Urothelium cell line (cell line): ENCODE data around the gene DDX54.
A peak's percentile ranks its signal among the peaks of the same experiment; 100 is the strongest.

Experiments used
- DNase-seq: peaks from one replicate; pipeline ENCODE4 v3.0.0; 2011; ENCODE audit warnings: low spot score, mixed read lengths
- FAIRE-seq: peaks from 2 replicates; lab custom pipeline; 2011; peaks lifted over from hg19 to GRCh38; lab: Jason Lieb, UNC

Gene DDX54, protein sequence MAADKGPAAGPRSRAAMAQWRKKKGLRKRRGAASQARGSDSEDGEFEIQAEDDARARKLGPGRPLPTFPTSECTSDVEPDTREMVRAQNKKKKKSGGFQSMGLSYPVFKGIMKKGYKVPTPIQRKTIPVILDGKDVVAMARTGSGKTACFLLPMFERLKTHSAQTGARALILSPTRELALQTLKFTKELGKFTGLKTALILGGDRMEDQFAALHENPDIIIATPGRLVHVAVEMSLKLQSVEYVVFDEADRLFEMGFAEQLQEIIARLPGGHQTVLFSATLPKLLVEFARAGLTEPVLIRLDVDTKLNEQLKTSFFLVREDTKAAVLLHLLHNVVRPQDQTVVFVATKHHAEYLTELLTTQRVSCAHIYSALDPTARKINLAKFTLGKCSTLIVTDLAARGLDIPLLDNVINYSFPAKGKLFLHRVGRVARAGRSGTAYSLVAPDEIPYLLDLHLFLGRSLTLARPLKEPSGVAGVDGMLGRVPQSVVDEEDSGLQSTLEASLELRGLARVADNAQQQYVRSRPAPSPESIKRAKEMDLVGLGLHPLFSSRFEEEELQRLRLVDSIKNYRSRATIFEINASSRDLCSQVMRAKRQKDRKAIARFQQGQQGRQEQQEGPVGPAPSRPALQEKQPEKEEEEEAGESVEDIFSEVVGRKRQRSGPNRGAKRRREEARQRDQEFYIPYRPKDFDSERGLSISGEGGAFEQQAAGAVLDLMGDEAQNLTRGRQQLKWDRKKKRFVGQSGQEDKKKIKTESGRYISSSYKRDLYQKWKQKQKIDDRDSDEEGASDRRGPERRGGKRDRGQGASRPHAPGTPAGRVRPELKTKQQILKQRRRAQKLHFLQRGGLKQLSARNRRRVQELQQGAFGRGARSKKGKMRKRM

DNA sequence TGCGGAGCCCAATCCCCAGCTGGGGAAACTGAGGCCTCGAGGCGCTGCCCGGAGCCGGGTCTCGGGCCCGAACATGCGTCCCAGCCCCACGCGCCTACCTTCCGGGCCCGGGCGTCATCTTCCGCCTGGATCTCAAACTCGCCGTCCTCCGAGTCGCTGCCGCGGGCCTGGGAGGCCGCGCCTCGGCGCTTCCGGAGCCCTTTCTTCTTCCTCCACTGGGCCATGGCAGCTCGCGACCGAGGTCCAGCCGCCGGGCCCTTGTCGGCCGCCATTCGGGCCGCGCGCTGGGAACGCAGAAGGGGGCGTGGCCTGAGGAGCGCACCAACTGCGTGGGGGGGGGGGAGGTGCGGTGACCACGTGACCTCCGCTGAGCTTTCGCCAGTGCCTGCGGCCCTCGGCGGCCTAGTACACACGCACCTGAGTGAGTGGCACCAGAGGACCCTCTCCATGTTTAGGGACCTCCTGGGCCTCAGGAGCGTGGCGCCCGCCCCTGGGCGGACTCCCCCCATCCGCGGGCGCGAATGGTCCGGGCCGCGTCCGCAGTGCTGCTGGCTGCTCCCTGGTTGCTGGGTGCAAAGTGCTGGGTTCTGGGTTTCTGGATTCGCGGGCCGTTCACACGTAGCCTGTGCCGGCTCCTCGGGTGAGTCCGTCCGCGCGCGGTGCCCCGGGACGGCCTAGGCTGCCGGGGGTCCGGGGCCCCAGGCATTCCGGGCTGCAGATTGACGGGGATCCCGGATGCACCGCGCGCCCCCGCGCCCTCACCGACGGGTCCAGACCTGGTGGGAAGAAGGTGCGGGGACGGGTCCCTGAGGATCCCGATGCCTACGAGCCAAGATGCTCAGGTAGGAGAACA is at the start of gene DDX54, which contains the start of gene RITA1:
Gene DDX54 (minus strand): TSS at position 299 of the 853 bp plus-strand sequence. CDS start 27 bp downstream, at position 272.
Gene RITA1 (plus strand): TSS at position 542 of the 853 bp plus-strand sequence. CDS start 1,026 bp downstream, outside the sequence.
- DNase-seq (peak; percentile 79), FAIRE-seq (peak; percentile 65)

DNA sequence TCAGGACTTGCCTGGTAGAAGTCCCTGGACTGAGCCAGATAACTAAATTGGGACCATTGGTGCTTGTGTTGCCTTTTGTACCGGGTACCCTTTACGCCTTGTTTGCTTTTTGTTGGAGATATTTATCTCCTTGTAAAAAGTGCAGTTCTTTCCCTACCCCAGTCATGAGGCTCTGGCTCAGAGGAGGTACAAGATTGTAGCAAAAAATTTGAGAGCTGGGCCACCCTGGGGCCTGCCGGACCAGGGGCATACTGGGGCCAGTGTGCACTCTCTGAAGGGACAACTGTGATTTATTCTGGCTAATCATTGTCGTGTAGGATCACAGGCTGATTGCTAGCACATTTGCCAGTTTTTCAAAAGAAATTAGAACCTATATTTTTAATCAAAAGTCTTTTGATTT is 49.2 kb upstream of the DDX54 start:
- no peak for FAIRE-seq
- no peak for DNase-seq

DNA sequence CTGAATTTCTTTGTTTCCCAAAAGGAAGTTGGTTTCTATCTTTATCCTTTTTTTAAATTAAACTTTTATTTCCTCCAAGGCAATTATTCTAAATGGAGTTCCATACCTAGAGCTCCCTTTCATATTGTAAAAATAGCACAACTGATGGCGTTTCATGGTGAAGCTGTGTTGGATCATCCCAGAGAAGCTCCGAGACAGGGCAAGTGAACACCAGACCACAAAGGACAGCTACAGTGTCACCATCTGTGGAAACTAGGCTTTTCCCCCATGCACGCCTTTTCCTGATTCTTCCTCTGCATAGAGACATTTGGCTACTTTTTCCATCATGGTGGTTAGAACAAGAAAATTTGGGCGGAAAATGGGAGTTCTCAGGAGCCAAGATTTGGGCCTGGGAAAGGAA is 48.7 kb upstream of the DDX54 start:
- FAIRE-seq = no peak
- no peak for DNase-seq

DNA sequence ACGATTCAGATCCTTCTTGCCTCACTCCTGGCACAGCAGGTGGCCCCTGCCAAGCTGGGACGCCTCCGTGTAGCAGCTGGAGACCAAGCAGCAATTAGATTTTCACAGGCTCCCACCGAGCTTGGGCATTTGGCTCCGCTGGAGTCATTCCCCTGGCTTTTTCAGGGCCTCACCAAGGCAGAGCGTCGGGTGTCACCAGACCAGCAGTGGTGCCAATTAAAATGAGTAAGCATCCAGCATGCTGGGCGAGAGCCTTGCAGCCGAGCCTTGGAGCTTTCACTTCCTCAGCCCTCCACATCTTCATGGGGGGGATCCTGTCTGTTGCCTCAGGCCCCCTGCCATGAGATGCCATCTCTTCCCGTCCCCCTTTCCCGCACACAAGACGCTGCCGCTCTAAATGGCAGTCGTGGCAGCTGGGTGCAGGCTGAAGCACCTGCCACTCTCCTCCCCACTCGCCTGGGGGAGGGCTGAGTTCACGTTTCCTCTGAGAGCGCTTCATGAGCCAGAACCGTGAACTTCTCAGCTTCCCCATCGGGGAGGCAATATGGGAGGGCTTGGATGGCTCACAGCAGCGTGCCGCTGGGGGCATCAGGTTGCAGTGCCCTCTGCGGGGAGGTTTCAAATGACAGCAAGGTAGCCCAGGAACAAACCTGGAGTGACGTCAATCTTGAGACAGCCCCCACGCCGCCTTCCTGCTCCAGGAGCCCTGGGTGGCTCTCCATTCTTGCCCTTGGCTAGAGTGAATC is 47.7 kb upstream of the DDX54 start:
- no peak for DNase-seq
- FAIRE-seq = no peak

DNA sequence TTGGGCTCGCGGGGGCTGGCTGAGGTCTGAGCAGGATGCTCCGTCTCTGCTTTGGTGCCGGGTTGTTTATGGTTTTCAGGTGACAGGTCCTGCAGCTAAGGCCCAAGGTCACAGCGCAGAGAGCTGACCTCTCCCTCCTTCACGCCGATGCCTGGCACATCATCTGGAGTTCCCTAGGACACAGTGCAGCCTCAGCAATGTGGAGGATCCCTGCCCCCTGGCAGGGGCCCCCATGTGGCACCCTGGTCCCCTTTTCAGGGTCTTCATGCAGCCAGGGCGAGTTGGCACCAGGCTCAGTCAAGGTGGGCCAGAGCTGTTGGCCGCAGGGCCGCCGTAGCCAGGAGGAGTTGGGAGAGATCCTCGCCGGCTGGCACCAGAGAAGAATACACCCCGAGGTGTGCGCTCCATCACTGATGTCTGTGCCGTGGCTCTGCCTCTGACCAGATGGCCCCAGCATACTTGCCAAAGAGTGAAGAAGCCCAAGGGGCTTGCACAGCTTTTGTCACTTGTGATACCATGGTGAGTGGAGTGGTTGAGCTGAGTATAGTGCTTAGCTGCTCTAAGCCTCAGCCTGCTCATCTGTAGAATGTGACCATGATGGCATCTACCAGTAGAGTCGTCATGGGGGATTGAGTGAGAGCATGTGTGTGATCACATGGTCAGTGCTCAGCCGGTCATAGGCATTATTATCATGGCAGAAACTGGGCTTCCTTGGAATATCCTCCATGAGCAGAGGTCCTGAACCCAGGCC is 47.0 kb upstream of the DDX54 start:
- FAIRE-seq = no peak

DNA sequence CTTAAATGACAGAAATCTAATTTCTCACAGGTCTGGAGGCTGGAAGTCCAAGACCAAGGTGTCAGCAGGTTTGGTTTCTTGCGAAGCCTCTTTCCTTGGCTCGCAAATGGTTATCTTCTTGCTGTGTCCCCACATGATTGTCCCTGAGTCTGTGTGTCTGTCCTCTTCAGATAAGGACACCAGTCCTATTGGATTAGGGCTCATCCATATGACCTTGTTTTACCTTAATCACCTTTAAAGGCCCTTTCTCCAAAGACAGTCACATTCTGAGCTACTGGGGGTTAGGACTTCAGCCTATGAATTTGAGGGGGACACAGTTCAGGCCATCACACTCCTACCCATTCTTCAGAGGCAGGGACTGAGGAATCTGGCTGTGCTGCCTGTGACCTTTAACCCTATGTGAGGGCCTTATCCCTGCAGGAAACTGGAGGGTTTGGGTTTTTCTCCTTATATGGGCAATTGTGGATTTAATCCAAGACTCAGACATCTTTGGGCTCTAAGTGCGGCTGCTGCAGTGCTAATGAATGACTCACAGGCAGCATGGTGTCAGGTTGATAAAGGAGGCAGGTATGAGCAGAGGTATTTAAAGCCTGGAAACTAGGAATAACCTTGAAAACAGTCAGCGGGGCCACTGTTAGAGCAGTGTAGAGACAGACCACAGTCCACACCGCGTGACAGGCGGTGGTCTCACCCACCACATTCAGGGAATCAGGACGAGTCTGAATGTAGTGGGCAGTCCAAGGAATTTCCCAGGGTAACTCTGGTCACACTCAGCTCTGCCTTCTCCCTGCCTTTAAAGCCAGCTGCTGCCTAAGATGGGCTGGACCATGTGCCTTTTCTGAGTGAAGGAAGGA is 46.2 kb upstream of the DDX54 start:
- DNase-seq (no peak), FAIRE-seq (no peak)

More for the DNA sequence above, 47.0 kb upstream of the DDX54 start:
- no peak for DNase-seq

DNA sequence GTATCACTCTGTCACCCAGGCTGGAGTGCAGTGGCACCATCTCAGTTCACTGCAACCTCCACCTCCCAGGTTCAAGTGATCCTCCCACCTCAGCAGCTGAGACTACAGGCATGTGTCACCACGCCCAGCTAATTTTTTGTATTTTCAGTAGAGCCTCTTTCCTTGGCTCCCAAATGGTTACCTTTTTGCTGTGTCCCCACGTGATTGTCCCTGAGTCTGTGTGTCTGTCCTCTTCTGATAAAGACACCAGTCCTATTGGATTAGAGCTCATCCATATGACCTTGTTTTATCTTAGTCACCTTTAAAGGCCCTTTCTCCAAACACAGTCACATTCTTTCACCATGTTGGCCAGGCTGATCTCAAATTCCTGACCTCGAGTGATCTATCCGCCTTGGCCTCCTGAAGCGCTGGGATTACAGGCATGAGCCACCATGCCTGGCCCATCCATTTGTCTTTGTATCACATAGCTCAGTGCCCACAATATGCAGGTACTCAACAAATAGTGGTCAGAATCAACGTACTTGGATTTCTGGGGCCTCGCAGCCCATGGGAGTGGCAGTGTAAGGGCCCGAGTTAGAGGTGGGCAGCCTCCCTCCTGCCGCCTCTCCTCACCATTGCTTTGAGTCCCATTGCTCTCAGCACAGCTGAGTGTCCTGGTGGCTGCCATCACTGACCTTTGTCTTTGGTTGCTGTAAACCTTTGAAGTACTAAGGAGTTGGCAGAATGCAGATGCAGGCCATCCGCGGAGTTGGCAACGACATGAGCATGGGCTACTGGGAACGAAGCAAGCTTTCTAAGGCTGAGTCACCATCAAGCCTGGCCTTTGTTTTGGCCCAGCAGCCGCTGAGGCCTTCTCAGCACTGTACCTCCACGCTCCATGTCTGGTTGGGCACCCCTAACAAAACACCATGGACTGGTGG is 45.3 kb upstream of the DDX54 start:
- DNase-seq (no peak), FAIRE-seq (no peak)

DNA sequence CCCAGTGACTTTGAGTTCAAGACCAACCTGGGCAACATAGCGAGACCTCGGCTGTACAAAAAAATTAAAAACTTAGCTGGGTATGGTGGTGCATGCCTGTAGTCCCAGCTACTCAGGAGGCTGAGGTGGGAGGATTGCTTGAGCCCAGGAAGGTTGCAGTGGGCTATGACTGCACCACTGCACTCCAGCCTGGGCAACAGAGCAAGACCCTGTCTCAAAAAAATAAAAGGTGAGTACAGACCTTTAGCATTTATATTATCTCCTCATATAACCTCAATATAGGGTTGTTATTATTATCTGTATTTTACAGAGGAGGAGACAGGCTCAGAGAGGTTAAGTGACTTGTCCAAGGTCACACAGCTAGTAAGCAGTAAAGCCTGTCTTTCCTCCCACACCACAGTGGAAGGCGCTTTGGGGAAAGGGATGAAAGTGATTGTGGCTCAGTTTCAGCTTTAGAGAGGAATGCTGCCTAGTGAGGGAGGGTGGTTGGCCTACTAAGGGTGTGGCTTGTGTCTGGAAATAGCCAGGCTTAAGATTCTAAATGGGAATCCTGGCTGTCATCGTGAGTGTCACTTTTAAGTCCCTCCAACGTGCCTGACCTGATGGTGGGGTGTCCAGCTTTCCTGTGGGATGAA is 43.2 kb upstream of the DDX54 start:
- no peak for DNase-seq

DNA sequence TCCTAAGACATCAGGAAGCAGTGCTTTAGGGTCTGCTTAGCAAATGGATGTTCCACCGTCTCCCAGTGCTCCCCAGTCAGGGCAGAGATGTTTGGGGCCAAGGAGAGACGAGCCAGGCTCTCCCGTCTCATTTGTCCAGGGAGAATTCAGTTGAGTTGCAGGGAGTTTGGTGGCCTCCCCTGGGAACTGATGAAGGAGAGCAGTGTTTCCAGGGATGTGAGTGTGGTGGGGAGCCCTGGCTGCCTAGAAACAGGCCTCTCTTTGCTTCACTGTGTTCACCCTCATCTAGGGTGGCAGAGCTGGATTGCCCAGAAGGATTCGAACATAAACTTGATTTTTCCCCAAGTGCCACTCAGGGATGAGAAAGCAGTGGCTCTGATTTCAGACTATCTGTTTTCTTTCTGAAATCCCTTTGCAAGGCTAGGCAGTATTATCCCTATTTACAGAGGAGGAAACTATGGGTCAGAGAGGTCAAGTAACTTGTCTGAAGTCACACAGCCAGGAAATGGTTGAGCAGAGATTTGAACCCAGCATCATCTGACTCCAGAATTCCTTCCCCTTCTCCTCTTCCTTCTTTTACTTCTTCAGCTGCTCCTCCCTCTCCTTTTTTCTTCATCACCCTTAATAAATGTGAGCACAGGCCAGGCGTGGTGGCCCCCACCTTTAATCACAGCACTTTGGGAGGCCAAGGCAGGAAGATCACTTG is 42.6 kb upstream of the DDX54 start:
- no peak for FAIRE-seq
- no peak for DNase-seq

More for the DNA sequence above, 43.2 kb upstream of the DDX54 start:
- no peak for FAIRE-seq

DNA sequence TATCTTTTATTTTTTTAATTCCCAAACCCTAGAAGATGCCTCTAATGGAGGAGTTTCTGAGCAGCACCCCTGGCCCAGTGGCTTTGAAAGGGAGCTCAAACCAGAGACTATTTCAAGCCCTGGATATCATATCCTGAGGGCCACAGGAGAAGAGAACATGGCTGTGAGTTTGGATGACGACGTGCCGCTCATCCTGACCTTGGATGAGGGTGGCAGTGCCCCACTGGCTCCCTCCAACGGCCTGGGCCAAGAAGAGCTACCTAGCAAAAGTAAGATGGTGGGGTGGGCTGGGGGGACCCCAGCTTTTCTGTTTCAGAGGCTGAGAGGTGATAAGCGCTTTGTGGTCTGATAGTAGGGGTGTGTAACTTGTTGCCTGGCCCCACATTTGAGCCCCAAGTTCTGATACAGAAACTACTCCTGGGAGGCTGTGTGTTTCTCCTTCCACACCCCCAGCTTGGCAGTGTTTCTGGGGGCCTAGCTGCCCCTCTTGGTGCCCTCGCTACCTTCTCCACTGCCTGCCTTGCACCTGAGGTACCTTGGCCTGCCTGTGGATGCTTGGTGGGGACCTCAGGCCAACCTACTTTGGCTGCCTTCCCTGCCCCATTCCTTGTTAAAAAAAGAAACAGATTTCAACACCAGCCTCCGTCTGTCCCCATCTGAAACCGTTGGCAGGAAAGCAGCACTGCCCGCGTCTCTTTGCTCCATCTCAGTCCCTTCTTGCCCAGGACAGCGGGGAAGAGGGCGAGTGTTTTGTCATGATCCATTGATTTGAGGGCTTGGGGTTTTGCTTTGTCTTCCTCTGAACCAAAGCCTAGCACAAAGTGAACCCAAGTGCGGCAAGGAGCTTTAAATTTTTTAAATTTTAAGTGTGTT is 41.7 kb upstream of the DDX54 start:
- DNase-seq (no peak), FAIRE-seq (no peak)

DNA sequence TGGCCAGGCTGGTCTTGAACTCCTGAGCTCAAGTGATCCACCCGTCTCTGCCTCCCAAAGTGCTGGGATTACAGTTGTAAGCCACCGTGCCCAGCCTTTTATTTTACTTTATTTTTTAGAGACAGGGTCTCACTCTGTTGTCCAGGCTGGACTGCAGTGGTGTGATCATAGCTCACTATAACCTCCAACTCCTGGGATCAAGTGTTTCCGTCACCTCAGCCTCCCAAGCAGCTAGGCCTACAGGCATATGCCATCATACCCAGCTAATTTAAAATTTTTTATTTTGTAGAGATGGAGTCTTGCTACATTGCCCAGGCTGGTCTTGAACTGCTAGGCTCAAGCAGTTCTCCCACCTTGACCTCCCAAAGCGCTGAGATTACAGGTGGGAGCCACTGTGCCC is 39.7 kb upstream of the DDX54 start:
- DNase-seq (no peak), FAIRE-seq (no peak)

DNA sequence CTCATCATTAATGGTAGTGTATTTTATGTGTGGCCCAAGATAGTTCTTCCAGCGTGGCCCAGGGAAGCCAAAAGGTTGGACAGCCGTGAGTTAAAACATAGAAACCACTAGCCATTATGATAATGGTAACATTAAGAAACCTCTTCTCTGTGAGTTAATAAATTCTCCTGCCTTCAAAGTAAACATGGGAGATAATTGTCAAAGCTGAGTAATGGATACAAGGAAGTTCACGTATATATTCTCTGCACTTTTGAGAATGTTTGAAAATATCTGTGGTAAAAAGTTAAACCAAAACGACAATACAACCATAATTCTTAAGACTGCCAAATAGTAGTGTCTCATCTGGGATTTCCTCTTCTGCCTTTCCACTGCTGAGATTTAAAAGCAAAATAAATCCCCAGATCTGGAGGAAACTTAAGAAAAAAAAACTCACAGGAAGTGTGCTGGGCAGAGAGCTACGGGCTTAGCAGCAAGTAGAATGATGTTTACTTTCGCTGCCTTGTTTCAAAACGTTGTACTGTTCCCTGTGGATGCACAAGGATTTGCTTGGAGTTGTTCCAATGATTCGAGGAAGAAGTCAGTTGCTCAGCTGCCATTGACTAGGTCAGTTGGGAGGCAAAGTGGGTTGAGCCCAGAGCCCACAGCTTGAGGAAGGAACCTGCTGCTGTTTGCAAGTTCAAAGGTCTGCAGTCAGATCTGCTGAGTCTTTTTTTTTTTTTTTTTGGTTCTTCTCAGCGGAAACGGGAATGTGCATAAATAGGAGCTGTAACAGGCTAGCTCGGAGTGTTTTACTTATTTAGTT is 37.7 kb upstream of the DDX54 start:
- FAIRE-seq (no peak), DNase-seq (no peak)

DNA sequence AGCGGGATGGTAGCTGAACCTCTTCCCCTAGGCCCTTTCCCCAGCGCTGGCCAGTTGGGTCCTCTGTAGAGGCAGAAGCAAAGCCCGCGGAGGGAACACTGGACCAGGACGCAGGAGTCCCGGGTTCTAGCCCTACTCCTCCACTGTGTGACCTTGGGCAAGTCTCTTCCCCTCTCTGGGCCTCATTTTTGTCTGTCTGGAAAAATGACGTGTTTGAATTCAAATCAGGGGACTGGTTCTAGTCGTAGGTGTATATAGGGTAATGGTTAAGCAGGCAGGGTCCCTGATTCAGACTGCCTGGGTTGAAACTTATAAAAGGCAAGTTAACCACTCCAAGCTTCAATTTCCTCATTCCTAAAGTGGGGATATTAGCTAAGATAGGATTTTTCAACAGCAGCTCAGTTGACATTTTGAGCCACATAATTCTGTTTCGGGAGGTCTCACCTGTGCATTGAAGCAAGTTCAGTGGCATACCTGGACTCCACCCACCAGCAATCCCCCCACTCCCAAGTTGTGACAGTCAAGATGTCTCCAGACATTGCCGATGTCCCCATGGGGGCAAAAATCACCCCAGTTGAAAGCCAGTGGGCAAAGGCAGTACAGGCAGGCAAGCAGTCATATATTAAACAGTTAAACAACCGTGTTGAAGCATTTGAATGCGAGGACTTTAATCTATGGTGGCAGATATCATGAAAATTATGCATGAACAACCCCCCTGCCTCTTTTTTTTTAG is 36.9 kb upstream of the DDX54 start:
- DNase-seq (no peak), FAIRE-seq (no peak)
